Uterus (tissue), 4 donors: ENCODE data around the gene ADSL. TPM values are rescaled to one million over a fixed set of nuclear protein-coding genes. Genes with fewer than 3 reads are reported as not detected.

ENCODE experiments used
- DNase-seq, 2 donors: peaks; one replicate each; pipeline ENCODE4 v3.0.0-alpha.2; 2019 to 2020
- H3K27ac ChIP-seq, 2 donors: fragments of 200-600 bp; sonication (generic); 1 replicate in 1 of 2; 2 replicates in 1 of 2; pipeline ENCODE4 v1.5.1; 2016 to 2018
- H3K27me3 ChIP-seq, 2 donors: fragments of 200-600 bp; sonication (generic); one replicate each; pipeline ENCODE4 v1.5.1; 2018 to 2019; ENCODE audit warnings: control low read depth in 1 of 2
- H3K36me3 ChIP-seq, 2 donors: fragments of 200-600 bp; sonication (generic); one replicate each; pipeline ENCODE4 v1.5.1; 2019; ENCODE audit warnings: control low read depth in 1 of 2
- H3K4me1 ChIP-seq, 2 donors: fragments of 200-600 bp; sonication (generic); one replicate each; pipeline ENCODE4 v1.5.1; 2018 to 2019; ENCODE audit warnings: control low read depth in 1 of 2
- H3K4me3 ChIP-seq, 2 donors: fragments of 200-600 bp; sonication (generic); 1 replicate in 1 of 2; 2 replicates in 1 of 2; pipeline ENCODE4 v1.5.1; 2018 to 2019; ENCODE audit warnings: mild to moderate bottlenecking in 1 of 2
- H3K9me3 ChIP-seq, 2 donors: fragments of 200-600 bp; sonication (generic); one replicate each; pipeline ENCODE4 v1.5.1; 2019; ENCODE audit warnings: control low read depth in 1 of 2
- CTCF ChIP-seq, 4 experiments: fragments of 200-600 bp in 2 of 4; fragments of 450-650 bp in 2 of 4; sonication (generic) in 2 of 4; IDR thresholded peaks; one replicate each; pipeline ENCODE4 v1.5.1; 2016 to 2019; ENCODE audit warnings: antibody characterized with exemption in 4 of 4, mild to moderate bottlenecking in 2 of 4, moderate library complexity in 1 of 4
- POLR2A ChIP-seq, 2 donors: fragments of 450-650 bp; IDR thresholded peaks; one replicate each; pipeline ENCODE4 v1.6.1; 2016; ENCODE audit warnings: antibody characterized with exemption in 2 of 2, mild to moderate bottlenecking in 1 of 2, moderate library complexity in 1 of 2
- intact Hi-C: fragments of 100-400 bp; cut with DNase I; formaldehyde crosslinking; loops from one replicate; pipeline ENCODE4 v1.15.1; 2023; ENCODE audit warnings: low total_unique reads
- total RNA-seq, 4 donors: library from RNA; depleted of rRNA in 3 of 4; stranded (reverse); fragments of >200 nt in 3 of 4; gene quantifications; one replicate each; pipeline versions ENCODE4 v1.1.0 to v1.2.4, GENCODE V29; 2014 to 2023
- donor health status: DM: yes; HTN: yes; CAD: no.

ADSL gene
- total RNA-seq, 4 donors from 2014 or later: 28.5 to 151 (median 79.5) TPM

DNA sequence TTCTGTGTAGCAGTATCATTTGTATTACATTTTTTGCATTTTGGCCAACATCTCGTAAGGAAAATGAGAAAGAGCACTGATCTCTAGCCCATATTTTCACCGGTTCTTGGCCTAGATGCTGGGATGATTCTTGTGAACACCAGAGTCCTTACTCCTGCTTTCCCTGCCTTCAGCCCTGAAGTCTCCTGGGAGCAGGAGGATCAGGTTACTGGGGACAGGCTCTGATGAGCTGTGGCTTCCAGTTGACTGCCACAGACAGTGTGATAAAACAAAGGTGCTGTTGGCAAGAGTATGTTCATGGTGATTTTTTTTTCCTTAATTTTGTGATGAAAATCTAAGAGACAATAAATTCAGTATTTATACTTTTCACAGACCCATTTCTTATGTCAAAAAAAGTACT is 34.2 kb upstream of the ADSL start:
- H3K4me3 ChIP-seq: no peak overlapping the region
- H3K27me3 ChIP-seq: no peaks in the 10 kb centered on the region
- H3K27ac ChIP-seq: no peak overlapping the region
- DNase-seq: no peak
- no peaks in the 10 kb centered on the region for H3K4me1 ChIP-seq
- H3K36me3 ChIP-seq: no peaks in the 10 kb centered on the region
- no peaks in the 10 kb centered on the region for H3K9me3 ChIP-seq
- intact Hi-C loops: no loop called here
- no peak for TF ChIP-seq POLR2A (IDR thresholded peaks at IDR 0.05)
- TF ChIP-seq CTCF (IDR thresholded peaks at IDR 0.05): no peak

DNA sequence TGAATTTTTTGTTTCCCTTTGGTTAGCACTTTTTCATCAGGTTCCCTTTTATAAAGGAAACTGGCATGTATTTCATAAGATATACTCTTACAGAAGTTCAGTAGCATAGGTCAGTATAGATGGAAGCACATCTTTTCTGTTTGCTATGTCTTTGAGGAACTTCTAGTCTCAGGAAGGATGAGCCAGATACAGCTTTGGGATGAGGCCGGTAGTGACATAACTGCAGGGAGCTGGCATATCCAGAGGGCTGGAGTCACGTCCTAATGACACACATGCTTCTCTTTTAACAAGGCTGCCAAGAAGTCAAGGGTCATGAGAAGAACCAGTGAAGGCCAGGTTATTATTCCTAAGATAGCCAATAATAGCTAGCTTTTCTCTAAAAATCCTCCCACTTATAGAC is 33.3 kb upstream of the ADSL start:
- H3K4me3 ChIP-seq: no peak overlapping the region
- no peak overlapping the region for H3K27ac ChIP-seq

DNA sequence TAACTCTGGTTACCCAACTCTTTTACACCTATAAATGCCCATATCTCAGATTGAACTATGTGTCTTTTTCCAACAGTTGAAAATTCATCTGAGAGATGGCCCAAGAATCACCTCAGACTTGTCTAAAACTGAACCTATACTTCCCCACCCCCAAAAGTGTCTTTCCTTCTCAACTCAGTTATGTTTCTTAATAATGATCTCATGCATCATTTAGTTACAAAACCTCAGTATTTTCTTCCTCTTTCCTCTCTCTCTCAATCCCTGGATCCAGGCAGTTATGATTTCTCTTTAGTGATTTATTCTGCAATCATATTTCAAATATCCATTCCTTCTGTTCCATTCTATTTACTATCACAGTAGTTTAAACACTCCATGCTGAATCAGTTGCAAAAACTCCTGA is 32.3 kb upstream of the ADSL start:
- H3K4me1 ChIP-seq: no peaks in the 10 kb centered on the region
- no peaks in the 10 kb centered on the region for H3K27me3 ChIP-seq
- DNase-seq: no peak
- H3K9me3 ChIP-seq: no peaks in the 10 kb centered on the region
- intact Hi-C loops: no loop called here
- TF ChIP-seq CTCF (IDR thresholded peaks at IDR 0.05) (no peak), POLR2A (IDR thresholded peaks at IDR 0.05) (no peak)
- H3K36me3 ChIP-seq: no peaks in the 10 kb centered on the region
- no peak overlapping the region for H3K27ac ChIP-seq
- H3K4me3 ChIP-seq: no peak overlapping the region

More for the DNA sequence above, 33.3 kb upstream of the ADSL start:
- Histone ChIP-seq H3K27me3 (no peaks in the 10 kb centered on the region), H3K9me3 (no peaks in the 10 kb centered on the region), H3K36me3 (no peaks in the 10 kb centered on the region), H3K4me1 (no peaks in the 10 kb centered on the region)
- DNase-seq: no peak
- TF ChIP-seq POLR2A (IDR thresholded peaks at IDR 0.05): no peak
- intact Hi-C loops: no loop called here

DNA sequence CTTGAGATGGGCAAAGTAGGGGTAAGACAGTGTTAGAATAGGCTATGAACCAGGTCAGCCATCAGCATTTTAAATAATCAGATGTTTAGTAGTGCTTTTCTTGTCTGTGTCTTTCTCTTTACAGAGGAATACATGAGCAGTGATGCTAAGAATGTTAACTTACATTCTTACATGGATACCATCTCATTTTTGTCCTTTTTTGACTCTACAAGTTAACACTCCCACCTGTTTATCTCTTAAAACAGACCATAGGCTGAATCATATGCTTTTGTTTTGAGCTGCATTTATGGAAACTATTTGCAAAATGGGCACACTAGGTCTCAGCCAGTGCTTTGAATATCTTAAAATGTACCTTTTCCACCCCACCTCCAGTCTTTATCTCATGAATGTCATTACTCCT is 25.6 kb upstream of the ADSL start:
- intact Hi-C loops: no loop called here
- H3K9me3 ChIP-seq: no peaks in the 10 kb centered on the region
- H3K27ac ChIP-seq: no peak overlapping the region
- no peak for DNase-seq
- TF ChIP-seq POLR2A (IDR thresholded peaks at IDR 0.05): no peak
- no peaks in the 10 kb centered on the region for H3K4me1 ChIP-seq
- H3K36me3 ChIP-seq: no peaks in the 10 kb centered on the region
- no peak overlapping the region for H3K4me3 ChIP-seq
- H3K27me3 ChIP-seq: no peaks in the 10 kb centered on the region

GRCh38 chr22:40322021-40322420 is 24.3 kb upstream of the ADSL start:
- intact Hi-C loops: no loop called here
- TF ChIP-seq CTCF (IDR thresholded peaks at IDR 0.05) (no peak), POLR2A (IDR thresholded peaks at IDR 0.05) (no peak)
- DNase-seq: no peak
- no peaks in the 10 kb centered on the region for H3K27me3 ChIP-seq
- H3K36me3 ChIP-seq: no peaks in the 10 kb centered on the region
- H3K27ac ChIP-seq: no peak overlapping the region
- no peaks in the 10 kb centered on the region for H3K4me1 ChIP-seq
- no peak overlapping the region for H3K4me3 ChIP-seq
- no peaks in the 10 kb centered on the region for H3K9me3 ChIP-seq

GRCh38 chr22:40322818-40323447 is 23.4 kb upstream of the ADSL start:
- intact Hi-C loops: no loop called here
- no peaks in the 10 kb centered on the region for H3K4me1 ChIP-seq
- no peak overlapping the region for H3K27ac ChIP-seq
- H3K4me3 ChIP-seq: no peak overlapping the region
- H3K27me3 ChIP-seq: no peaks in the 10 kb centered on the region
- no peak for DNase-seq
- H3K36me3 ChIP-seq: no peaks in the 10 kb centered on the region
- H3K9me3 ChIP-seq: no peaks in the 10 kb centered on the region
- TF ChIP-seq CTCF (IDR thresholded peaks at IDR 0.05): no peak
- TF ChIP-seq POLR2A (IDR thresholded peaks at IDR 0.05): no peak
